NCI-H146 treated with DMSO at 0.1 percent for 48 hours (cell line): Measurements from ENCODE around the gene GPR89B.
"Not testable (repeated sequence)": the region's sequence is repeated elsewhere in the genome, so short reads cannot be mapped to it uniquely, and the experiment has no call there.

Source experiments
- DNase-seq: peaks from one replicate; lab custom pipeline; 2025; ENCODE audit not compliant: unreplicated experiment; lab: John Stamatoyannopoulos, UW

Gene GPR89B

GRCh38 chr1:148027004-148027403 lies 98.8 kb downstream of the GPR89B start:
- not testable (repeated sequence) for DNase-seq

GRCh38 chr1:148032247-148032646 lies 104.0 kb downstream of the GPR89B start:
- DNase-seq, result not testable (repeated sequence)

GRCh38 chr1:148032690-148033089 lies 104.5 kb downstream of the GPR89B start:
- not testable (repeated sequence) for DNase-seq

- DNase-seq, result not testable (repeated sequence)
Measured at GRCh38 chr1:148033147-148033546, 104.9 kb downstream of the GPR89B start.

- not testable (repeated sequence) for DNase-seq
Measured at GRCh38 chr1:148037850-148038461, 109.7 kb downstream of the GPR89B start.

GRCh38 chr1:148038462-148039333 lies 110.5 kb downstream of the GPR89B start:
- peak; percentile 23 for DNase-seq
